ENCODE data around the gene RAB37.

DNA sequence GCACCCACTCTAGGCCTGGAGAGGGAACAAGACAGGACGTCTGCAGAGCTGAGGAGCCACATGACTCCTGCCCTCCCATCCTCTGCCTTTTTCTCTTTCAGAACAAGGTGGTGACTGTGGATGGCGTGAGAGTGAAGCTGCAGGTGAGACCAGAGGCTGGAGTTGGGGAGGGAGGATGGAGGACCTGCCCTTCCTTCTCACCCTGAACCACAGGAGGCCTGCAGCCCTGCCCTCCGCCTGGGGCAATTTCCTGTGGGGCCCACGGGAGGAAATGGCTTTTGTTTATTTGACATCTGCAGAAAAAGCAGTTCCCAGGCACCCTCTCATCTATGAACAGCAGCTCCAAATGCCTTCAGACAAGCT, 5.1 kb downstream of the RAB37 start:
- TF ChIP-seq, protein P1, sequence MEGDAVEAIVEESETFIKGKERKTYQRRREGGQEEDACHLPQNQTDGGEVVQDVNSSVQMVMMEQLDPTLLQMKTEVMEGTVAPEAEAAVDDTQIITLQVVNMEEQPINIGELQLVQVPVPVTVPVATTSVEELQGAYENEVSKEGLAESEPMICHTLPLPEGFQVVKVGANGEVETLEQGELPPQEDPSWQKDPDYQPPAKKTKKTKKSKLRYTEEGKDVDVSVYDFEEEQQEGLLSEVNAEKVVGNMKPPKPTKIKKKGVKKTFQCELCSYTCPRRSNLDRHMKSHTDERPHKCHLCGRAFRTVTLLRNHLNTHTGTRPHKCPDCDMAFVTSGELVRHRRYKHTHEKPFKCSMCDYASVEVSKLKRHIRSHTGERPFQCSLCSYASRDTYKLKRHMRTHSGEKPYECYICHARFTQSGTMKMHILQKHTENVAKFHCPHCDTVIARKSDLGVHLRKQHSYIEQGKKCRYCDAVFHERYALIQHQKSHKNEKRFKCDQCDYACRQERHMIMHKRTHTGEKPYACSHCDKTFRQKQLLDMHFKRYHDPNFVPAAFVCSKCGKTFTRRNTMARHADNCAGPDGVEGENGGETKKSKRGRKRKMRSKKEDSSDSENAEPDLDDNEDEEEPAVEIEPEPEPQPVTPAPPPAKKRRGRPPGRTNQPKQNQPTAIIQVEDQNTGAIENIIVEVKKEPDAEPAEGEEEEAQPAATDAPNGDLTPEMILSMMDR (IDR thresholded peaks at IDR 0.05), result no peak
- TF ChIP-seq POLR2A (IDR thresholded peaks at IDR 0.05) (no peak), EP300 (IDR thresholded peaks at IDR 0.05) (no peak)

All from tibial nerve (tissue), 4 donors.